ENCODE results near the gene SLC1A7.

DNA sequence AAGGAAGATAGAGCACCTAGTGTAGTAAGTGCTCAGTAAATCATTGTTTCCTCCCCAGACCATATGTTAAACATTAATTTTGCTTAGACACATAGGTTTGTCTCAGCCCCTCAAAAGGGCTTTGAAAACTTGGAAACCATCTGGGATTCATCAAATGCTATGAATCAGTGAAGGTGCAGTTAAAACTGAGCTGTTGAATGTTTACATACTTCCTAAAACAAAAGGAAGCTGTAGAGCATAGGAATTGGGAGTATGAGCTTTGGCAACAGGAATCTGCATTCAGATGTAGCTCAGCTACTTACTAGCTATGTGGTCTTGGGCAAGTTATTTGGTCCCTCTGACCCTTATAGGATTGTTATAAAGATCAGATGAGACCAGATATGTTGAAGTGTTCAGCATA, 99.2 kb downstream of the SLC1A7 start:
- TF ChIP-seq EP300 (IDR thresholded peaks at IDR 0.05) = no peak
- TF ChIP-seq CTCF (IDR thresholded peaks at IDR 0.05) = no peak
- TF ChIP-seq POLR2A (IDR thresholded peaks at IDR 0.05) = no peak
